Stimulated activated CD8-positive, alpha-beta memory T cell treated with anti-CD3 and anti-CD28 coated beads, Interleukin-15, amount 100 ng/mL, for 24 hours (primary cell): ENCODE measurements around the gene GPC3.
"Not testable (repeated sequence)": the region's sequence is repeated elsewhere in the genome, so short reads cannot be mapped to it uniquely, and the experiment has no call there.

Experiments used
- DNase-seq: peaks from one replicate; pipeline ENCODE4 v3.0.0-alpha.2; 2020; ENCODE audit warnings: low read depth

Gene GPC3

DNA sequence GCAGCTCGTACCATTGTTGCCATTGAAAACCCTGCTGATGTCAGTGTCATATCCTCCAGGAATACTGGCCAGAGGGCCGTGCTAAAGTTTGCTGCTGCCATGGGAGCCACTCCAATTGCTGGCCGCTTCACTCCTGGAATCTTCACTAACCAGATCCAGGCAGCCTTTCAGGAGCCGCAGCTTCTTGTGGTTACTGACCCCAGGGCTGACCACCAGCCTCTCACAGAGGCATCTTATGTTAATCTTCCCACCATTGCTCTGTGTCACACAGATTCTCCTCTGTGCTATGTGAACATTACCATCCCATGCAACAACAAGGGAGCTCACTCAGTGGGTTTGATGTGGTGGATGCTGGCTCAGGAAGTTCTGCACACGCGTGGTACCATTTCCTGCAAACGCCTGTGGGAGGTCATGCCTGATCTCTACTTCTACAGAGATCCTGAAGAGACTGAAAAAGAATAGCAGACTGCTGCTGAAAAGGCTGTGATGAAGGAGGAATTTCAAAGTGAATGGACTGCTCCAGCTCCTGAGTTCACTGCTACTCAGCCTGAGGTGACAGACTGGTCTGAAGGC is 222.3 kb downstream of the GPC3 start:
- DNase-seq: not testable (repeated sequence)

DNA sequence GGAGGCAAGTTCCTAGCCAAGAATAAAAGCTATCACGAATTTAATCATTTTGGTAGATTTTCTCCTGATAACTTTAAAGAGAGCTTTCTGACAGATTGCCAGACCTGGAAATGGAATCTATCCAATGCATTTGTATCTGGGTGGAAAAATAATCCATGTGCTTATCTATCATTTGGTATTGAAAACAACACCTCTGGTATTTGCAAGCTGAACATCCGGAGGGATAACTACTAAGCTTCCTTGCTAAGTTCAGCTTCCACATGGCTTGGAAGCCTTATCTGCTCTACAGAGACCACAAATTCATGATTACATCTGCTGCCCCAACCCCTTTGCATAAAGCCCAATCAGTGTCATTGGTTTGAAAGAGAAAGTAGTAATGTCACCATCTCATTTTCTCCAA is 230.7 kb downstream of the GPC3 start:
- DNase-seq: no peak

DNA sequence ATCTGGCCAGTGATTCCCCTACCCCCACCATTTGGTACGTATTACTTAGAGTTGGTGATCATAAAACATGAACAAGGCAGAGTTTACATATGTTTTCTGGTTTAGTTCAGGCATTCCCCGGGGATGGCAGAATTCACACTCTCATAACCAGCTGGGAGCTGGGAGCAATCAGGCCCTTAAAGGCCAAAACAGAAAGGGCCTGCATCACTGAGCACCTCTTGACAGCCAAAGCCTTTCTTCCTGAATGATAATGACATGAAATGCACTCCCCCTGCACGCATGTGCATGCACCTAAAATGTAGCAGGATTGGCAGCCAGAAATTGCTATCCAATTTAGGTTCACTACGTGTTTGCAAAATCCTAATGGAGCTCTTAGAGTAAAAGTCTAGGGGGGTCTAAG is 235.4 kb downstream of the GPC3 start:
- DNase-seq: no peak

DNA sequence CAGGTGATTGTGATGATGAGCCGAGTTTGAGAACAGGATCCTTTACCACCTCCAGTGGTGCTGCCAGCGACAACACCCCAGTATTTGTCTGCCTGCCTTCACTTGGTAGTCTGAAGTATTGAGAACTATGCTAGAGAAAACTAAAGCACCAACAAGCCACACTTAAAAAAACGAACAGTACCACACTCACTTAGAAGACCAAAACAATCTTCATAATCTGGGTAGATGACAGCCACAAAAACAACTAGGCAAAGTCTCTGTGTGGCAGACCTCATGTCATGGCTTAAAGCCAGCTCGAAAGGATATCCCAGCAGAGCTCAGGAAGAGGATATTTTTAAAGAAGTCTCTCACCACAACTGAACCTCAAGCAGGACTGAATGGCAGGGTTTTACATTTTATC is 236.0 kb downstream of the GPC3 start:
- DNase-seq: no peak

DNA sequence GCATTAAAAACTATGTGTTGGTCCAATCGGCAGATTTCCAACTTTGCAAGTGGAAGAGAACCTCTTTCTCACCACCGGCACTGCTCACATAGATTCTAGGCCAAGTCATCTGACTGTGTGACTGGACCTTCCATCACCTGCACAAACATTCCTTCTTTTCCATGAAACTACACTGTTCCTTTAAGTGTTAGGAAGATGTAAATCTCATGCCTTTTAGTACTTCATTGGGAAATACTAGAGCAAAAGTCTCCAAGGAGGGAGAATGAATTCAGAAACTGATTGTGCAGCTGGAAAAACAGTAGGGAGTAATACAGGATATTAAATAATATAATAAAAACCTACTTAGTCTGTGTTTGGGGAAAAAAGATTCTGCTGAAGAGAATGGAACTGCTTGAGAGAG is 238.2 kb downstream of the GPC3 start:
- DNase-seq: no peak

DNA sequence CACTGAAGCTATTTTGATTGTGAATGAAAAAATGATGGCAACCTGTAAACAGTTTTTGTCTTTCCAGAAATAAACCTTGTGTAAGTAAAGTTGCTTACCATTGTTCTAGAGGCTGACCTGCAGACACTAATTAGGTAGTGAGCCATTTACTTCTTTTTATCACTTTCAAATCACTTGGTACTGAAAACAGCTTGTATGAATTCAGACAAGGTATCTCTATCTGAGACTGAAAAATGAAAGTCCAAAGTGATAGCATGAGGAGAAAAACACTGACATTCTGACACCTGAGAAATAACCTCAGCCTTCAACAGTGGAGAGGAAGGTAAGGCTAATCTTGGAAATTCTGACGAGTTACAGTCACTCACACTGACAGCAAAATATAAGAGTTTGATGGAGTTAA is 238.8 kb downstream of the GPC3 start:
- no peak for DNase-seq

DNA sequence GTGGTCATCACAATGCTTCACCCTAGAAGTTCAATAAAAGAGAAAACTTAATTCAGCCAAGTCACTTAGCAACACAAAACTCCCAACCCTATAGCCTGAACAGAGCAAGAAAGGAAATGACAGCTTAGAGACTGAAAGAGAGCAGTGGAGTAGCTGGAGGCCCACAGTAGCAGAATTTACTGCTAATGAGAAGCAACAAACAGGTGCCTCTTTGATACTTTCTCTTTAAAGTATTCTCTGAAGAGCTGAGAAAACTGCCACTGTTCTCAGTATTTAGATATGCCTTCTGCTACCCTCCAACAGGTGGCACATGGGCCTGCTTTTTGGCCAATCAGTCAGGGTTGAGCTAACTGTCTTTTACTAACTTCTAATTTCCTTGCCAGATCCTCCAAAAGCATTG is 240.0 kb downstream of the GPC3 start:
- DNase-seq: no peak

DNA sequence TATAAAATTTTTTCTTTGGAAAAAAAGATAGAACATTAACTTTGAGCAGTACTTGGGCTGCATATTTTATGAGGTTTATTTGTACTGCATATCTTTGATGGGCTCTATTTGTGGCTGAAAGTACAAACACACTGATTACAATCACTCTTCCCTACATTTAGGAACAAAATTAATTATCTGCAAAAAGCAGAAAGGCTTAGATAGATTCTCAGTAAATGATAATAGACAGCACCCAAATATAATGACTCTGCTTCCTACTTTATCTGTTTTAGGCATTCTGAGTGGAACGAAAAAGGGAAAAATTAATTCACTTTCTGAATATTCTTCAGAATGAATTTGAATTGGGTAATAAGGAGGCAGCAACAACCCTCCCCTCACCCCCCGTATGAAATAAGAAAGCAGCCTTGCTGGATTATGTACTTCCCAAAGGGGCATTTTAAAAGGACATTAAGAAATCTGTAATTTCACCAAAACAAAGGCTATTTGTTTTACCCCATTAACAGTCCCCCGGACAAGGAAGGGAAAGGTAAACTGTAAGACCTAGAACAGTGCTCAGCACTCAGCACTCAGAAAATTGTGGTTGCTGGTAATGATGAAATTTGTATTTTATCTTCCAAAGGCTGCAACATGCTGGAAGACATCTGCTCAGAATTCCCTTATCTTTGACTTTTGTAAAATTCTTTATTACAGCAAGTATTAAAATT is 242.6 kb downstream of the GPC3 start:
- no peak for DNase-seq

DNA sequence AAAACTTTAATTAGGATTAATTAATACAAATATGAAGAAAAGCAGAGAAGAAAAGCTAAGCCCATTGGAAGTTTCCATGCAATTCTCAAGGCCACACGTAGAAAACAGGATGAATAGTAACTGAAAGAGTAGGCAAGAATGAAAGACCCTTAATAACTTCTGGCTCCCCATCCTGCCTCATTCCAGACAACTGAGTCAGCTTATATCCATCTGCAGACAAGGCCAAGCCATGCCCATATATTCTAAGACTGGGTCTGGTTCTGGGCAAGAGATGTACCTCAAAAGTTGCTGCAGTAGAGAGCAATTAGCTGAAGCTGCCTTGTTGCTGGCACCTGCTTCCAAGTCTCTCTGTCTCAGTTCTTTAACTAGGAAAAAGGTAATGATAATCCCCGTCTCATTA is 244.1 kb downstream of the GPC3 start:
- no peak for DNase-seq

DNA sequence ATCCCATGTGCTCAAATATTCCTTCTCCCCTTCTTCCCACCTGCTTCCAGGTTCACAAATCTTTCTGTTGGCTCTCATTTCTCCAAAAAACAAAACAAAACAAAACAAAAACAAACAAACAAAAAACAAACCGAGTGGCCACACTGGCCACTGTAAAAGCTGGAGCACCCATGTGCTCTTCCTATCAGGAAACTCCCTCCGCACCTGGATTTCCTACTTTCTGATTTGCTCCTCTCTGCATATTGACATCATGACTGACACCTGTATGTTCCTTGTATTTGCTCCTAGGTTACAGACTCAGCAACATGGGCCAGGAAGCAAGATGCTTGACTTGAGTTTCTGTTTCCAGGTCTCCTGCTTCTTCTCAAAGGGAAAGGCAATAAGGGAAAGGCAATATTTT is 258.8 kb downstream of the GPC3 start:
- DNase-seq: no peak

DNA sequence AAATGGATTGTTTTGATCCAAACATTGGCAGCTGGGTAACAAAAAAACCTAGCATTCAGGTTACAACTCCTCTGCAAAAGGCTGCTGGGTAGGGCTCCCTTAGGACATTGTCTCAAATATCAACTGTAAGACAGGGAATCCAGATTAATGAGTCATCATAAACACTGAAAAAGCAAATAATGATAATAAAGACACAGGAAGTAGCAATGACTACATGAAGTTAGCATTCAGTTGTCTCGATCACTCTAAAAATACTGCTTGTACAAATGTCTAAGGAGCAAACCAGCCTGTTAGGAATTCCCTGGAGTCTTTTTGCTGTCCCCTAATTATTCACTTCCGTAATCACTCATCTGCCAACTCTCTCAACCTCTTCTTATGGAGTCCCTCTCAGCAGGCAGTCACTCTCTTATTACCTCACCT is 259.2 kb downstream of the GPC3 start:
- DNase-seq: no peak

DNA sequence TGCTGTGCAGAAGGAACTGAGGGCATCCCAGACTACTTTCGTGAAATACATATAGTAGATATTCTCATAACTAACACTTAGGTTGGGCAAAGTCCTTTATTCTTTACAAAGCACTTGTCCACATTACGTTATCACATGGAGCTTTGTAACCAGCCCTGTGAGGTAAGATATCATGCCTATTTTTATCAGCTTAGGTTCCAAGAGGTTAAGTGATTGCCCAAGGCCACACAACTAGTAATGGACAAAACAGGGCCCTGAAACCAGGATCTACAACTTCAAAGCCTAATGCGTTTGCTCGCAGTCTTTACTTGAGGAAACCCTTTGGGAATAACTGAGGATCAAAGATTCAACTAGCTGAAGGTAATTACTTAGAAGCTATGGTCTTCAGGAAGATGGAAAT is 261.5 kb downstream of the GPC3 start:
- DNase-seq: no peak

DNA sequence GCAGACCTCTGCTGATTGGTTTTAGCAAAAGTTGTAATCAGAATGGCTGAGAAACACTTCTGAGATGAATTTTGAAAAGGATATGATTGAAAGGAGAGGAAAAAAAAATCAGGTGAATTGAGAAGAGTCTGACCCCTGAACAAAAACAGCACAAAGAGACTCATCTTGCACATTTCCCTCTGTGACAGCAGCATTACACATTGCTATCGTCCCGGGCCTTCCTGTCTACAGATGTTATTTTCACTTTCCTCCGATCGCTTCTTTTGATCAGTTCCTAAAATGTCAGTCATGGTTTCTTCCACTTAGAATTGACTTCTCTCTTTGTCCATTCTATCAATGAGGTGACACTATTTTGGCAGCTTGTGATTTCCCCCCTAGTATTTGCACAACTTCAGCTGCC is 262.6 kb downstream of the GPC3 start:
- DNase-seq: no peak

DNA sequence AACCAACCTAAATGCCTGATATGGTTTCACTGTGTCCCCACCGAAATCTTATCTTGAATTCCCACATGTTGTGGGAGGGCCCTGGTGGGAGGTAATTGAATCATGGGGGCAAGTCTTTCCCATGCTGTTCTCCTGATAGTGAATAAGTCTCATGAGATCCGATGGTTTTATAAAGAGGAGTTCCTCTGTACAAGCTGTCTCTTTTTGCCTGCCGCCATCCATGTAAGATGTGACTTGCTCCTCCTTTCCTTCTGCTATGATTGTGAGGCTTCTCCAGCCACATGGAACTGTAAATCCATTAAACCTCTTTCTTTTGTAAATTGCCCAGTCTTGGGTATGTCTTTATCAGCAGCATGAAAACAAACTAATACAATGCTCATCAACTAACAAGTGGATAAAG is 265.1 kb downstream of the GPC3 start:
- not testable (repeated sequence) for DNase-seq

DNA sequence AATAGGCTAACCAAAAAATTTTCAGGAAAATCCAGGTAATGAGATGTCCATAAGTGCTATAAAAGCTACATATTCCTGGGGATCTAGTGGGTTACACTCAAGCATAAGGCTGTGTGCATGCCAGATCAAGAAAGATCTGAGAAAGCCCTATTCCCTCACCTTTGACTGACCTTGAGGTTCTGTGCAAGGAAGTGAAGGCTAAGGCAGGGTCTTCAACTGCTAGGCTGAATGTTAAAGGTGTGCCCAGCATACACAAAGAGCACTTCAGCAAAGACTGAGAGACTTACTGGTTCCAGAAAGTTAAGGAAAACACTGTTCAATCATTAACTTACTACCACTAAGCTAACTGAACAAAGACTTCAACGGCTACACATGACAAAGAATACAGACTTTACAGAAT is 269.7 kb downstream of the GPC3 start:
- no peak for DNase-seq

DNA sequence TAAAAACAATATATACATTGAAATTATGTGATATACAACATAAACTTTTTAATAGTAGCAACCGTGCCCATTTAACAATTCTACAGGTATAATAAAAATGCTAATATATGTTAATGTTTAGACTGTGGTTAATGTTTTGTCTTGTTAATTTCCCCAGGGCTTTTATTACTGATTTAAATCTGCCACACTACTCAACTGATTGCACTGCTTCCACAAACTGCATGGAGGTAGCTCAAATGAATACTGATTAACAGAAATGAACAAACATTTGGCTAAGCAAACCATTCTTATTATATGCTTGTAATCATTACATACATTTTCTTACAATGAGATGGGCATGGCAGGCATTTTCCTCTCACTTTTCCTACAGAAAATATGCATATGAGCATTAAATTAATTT is 275.9 kb downstream of the GPC3 start:
- no peak for DNase-seq

DNA sequence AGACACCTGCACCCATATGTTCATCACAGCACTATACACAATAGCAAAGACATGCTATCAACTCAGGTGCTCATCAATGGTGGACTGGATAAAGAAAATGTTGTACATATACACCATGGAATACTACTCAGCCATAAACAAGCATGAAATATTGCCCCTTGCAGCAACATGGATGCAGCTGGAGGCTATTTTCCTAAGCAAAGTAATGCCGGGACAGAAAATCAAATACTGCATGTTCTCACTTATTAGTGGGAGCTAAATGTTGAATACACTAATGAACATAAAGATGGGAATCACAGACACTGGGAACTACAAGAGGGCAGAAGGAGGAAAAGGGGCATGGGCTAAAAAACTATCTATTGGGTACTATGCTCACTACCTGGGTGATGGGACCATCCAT is 278.5 kb downstream of the GPC3 start:
- DNase-seq: no peak

DNA sequence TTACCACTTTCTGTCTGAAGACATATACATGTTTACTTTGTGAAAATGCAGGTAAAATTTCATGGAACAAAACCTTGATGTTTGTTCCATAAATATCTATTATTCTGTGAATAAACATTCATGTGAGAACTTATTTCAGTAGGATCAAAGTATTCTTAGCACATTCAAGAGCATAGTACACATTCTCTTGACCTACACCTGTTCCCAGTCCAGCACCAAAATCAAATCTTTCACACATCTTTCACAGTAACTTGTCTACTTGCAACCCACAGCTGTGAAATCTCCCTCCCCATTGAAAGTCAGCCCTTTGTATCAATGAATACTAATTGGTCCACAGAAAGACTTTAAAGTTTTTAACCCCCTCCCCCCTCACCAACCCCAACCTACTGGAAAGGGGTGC is 283.2 kb downstream of the GPC3 start:
- DNase-seq: no peak

DNA sequence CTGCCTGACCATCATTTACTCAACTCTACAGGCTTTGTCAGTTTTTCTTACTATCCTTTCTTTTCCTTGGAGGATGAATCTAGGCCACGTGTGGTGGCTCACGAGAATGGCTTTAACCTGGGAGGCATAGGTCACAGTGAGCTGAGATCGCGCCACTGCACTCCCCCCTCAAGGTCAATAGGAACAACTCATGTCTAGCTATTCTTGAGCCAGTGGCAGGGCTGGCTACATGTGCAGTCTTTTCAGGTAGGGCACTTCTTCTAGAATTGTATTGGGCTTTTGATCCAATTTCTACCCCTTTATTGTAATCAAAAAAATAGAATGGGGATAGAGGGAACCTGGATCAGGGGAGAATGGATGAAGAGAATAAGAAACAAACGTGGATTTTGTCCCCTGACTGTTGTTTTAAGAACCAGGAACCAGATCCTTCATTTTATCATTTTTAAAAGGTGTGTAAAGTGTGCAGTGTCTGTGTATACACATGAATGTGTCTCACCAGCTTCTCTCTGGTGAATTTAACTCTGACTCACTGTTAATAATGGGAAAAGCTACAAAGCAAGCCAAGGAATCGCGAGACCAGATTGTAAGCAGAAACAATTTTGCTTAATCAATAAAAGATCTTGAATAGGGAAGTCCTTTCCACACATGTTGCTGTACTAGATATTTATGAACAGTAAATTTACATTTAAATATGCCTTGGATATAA is 286.2 kb downstream of the GPC3 start:
- DNase-seq: no peak

DNA sequence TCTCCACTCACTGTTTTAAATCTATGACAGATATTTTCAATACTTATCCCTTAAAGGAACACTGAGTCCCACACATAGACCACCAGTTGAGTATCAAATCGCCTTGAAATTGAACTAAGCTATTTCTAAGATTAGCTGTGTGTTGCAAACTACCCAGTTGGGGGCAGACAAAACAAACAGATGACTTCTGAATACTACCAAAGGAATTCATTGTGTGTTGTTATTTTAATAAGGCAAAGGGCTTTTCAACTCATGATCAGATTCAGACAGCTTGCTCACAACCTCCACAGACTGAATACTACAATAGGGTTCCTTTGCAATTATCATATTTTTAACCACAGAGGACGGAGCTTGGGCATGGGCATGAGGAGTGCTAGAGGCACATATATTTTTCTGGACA is 287.1 kb downstream of the GPC3 start:
- no peak for DNase-seq

DNA sequence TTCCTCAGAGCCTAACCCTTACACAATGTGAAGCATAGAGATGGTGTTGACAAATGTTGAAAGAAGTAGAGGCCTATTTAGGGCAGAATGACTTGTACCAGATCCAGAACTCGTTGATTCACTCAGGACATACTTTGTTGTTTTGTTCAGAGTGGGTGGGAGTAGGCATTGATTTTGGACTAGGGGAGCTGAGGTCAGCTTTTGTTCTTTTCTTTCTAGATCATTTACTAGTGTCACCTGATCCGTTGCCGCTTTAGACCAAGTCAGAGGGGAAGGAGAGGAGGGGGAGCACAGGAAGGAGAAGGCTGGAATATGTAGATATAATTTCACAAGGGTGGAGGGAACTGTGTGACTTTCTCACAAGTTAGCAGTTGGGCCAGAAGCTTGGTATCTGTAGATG is 287.7 kb downstream of the GPC3 start:
- DNase-seq: no peak

DNA sequence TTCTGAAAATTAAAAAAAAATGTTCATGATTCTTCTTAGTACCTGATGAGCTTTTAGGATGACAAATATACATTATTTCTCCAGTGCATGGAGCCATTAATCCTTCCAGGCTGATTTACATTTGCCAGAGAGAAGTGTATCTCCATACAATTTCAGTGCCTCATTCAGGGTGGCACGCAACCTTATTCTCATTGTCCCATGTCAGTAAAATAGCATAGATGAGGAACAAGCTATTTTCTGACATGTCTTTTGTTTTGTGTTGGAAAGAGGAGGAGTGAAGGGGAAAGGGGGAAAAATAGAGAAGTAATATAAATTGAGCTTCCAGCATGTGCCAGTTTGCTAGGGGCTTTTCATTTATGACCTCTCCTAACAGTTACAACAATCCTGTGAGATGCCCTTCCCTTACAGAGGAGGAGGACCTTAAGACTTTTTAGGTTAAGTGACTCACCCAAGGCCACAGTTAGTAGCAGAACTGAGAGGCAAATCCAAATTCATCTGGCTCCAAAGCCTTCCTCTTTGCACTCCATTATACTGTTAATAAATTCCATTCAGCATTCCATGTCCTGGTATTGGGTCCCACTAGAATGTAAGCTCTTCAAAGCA is 295.3 kb downstream of the GPC3 start:
- no peak for DNase-seq

DNA sequence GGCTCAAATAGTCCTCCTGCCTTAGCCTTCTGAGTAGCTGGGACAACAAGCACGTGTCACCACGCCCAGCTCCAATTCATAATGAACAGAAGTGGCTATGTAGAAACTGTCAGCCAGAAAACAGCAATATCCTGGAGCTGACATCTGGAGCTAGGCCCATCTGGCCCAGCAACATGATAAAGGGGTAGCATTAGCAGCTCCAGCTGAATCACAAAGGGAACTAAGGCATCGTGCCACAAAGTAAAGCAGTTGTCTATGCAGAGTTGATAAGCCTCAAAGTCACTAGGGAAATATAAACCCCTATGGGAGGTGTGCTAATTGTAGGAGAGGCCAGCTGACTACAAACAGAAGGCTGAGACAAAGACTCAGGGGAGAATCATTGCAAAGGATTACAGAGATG is 299.6 kb downstream of the GPC3 start:
- no peak for DNase-seq
